Activated T-cell treated with anti-CD3 and anti-CD28 coated beads for 48 hours (primary cell): ENCODE data around the gene MTCH1.

Experiments used
- DNase-seq: peaks from one replicate; pipeline ENCODE4 v3.0.0-alpha.2; 2020; ENCODE audit warnings: low read depth

Gene MTCH1

GRCh38 chr6:36989264-36989663 is 3.3 kb upstream of the MTCH1 start:
- DNase-seq, result no peak

- DNase-seq, result no peak
Measured at GRCh38 chr6:36986704-36987047, 680 bp upstream of the MTCH1 start.

DNA sequence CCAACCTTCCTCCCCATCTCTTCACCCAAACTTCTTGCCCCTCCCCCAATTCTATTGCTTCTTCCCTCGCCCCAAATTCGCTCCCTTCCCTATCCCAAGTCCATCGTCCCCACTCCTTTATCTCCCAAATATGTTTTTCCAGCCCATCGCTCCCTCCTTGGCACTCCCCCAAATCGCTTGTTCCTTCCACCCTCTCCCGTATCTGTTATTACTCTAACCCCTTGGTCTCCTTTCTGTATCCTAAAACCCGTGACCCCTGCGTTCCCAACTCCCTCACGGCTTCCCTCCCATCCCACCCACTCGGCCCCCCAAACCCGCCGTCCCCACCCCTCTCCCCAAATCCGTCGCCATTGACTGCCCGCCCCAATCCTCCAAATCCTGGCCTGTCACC is 584 bp downstream of the MTCH1 start:
- DNase-seq, result no peak

DNA sequence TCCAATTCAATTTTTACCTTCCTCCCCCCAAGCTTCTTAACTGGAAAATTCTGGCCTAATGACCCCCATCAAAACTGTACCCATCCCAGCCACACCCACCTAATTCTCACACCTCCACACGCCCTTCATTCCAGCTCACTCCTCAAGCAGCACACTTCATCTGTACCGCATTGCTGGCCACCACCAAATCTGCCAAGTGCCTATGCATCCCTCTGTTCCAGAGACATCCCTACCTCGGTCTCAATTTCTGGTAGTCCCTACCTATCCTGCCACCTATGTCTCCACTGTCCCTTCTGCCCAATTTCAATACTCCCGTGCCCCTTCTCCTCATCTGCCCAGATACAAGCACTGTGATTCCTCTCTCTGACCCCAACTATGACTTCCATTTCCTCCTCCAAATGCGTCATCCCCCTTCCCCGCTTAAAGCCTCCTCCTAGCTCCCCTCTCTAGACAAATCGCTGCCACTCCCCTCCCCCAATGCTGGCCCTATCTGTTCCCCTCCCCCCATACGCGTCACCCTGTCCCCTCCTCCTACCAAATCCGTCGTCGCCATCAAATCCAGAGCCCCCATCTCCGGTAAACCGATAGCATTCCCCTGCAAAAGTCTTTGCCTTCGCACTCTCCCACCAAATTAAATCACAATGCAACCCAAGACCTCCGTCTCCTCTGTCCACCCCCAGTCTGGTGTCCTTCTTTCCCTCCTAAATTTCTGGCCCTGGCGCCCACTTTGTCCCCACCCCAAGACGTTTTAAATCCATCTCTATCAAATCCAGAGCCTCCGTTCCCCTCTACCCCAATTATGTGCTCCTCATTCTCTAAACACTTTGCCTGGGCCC is 1.2 kb downstream of the MTCH1 start:
- peak; percentile 57 for DNase-seq

GRCh38 chr6:36983538-36983937 is 2.5 kb downstream of the MTCH1 start:
- no peak for DNase-seq

DNA sequence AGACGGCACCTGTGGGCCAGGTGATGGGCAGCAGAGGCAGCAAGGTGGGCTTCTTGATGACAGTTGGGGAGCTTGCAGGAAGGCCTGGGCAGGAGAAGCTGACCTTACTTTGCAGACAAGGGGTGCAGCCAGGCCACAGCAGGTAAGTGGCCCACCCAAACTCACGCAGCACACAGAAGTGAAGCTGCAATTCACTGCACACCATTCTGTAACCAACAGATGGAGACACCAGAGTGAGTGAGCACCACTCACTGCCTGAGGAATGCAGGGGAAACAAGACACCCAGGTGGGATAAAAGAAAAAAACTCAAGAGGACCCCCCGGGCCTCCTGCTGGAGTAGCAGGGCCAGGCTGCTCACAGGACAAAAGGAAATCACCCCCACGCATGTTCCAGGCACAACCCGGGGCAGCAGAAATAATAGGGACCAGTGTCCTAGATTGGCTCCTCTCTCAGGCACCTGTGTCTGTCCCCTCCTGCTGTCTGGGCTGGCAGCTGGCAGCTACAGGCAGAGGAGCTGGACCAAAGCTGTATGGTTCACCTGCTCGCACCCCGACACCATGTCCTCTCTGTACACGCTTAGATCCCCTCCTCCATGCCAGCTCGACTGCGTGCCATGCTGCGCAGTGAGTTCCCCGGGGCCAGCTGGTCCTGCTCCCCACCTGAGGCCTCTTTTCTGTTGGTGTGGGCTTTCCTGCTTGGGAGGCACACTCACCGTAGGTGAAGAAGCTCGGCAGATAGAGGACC is 4.9 kb downstream of the MTCH1 start:
- DNase-seq, result no peak

GRCh38 chr6:36980129-36980528 is 5.9 kb downstream of the MTCH1 start:
- no peak for DNase-seq

DNA sequence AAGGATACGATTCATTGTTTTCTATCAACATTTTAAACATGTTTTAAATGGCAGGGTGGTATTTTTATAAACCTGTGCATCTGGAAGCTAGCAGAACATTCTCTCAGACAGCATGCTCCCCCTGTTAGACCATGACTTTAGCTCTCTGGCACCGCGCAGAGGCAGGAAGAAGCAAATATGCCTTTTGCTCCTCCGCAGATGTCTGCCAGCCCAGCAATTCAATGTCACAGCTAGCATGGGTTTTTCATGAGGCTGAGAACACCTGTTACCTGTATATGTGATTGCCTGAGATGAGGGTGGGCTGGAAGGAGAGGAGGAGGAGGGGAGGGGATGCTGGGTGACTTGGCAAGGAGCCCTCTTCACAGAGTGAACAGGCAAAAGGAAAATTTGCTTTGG is 6.7 kb downstream of the MTCH1 start:
- no peak for DNase-seq

DNA sequence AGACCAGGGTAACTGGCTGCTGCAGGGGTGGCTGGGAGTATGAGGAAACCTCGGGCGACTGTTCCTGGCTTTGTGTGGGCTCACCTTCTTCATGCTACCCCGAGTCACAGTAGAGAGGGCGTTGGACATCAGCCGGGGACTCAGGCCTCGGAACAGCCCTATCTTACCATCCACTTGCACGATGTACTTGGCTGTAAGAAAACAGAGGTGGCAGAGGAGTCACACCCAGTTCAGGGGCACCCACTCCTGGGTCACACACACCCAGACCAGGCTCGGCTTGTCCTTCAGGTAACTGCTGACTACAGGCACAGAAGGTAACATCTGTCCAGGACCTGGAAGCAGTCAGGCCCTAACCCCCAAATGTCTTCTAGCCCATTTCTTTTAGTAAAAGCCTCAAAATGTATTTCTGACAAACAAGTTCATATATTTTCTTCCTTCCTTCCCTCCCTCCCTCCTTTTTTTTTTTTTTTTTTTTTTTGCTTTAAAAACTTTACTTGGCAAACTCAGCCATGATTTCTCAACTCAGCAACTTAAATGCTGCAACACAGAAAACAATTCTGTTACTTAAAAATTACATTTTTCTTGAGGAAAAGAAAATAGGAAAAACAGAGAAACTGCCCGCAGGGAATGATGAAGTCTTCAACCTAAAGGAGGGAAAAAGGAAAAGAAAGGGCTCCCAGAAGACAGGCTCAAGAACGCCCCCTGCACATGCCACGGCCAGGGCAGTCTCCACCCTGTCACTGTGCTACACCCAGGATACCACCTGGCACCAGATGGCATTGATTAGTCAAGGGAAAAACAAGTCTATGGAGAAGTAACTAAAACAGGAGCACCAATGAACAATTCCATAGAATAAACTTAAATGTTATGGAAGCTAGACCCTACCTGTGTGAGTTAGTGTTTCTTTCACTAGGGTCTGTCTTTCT is 7.3 kb downstream of the MTCH1 start:
- DNase-seq, result no peak

- DNase-seq, result no peak
Measured at GRCh38 chr6:36977470-36977941, 8.5 kb downstream of the MTCH1 start.

- DNase-seq, result no peak
Measured at GRCh38 chr6:36976931-36977330, 9.1 kb downstream of the MTCH1 start.

- no peak for DNase-seq
Measured at GRCh38 chr6:36976509-36976908, 9.5 kb downstream of the MTCH1 start.

- no peak for DNase-seq
Measured at GRCh38 chr6:36976007-36976264, 10.1 kb downstream of the MTCH1 start.

GRCh38 chr6:36975231-36976006 is 10.6 kb downstream of the MTCH1 start:
- no peak for DNase-seq

- no peak for DNase-seq
Measured at GRCh38 chr6:36973647-36974046, 12.3 kb downstream of the MTCH1 start.

- no peak for DNase-seq
Measured at GRCh38 chr6:36973190-36973589, 12.8 kb downstream of the MTCH1 start.

GRCh38 chr6:36971921-36972673 is 13.9 kb downstream of the MTCH1 start:
- DNase-seq, result no peak

DNA sequence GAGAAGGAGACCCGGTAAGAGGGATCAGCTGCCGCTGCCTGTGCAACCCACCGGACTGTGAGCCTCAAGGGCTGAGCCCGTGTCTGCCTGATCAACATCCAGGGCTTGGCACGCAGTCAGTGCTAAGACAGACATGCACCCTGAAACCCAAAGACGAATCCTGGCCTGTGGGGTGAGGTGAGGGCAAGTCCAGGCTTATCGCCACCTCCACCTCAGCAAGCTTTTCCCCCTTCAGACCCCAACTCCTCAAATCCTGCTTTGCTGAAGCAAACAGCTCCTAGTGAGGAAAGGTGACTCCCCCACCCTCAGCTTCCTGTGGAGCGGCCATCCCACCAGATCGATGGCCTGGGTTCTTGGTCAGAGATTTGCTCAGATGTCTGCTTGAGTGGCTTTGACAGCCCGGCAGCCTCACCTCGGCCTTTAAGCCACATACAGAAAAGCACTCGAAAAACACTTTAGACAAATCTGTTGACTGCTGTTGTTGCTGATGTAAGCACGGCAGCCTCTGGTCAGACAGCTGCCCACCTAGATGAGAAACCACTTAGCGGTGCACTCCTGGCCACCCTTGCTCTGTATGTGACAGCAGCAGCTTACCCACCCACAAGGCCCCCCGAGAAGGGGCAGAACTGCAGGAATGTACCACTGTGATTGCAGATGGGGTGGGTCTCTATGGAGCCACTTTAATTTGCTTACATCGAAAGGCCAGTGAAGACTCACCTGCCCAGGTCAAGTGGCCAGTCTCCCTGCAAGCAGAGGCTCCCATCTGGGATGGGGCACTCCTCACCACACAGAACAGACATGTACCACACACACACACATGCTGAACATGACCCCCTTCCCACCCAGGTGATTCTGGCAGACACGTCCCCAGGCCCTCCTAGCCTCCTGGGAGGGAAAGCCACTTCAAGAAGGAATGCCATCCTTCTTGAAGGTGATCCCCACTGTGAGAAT is 14.8 kb downstream of the MTCH1 start:
- DNase-seq, result no peak

DNA sequence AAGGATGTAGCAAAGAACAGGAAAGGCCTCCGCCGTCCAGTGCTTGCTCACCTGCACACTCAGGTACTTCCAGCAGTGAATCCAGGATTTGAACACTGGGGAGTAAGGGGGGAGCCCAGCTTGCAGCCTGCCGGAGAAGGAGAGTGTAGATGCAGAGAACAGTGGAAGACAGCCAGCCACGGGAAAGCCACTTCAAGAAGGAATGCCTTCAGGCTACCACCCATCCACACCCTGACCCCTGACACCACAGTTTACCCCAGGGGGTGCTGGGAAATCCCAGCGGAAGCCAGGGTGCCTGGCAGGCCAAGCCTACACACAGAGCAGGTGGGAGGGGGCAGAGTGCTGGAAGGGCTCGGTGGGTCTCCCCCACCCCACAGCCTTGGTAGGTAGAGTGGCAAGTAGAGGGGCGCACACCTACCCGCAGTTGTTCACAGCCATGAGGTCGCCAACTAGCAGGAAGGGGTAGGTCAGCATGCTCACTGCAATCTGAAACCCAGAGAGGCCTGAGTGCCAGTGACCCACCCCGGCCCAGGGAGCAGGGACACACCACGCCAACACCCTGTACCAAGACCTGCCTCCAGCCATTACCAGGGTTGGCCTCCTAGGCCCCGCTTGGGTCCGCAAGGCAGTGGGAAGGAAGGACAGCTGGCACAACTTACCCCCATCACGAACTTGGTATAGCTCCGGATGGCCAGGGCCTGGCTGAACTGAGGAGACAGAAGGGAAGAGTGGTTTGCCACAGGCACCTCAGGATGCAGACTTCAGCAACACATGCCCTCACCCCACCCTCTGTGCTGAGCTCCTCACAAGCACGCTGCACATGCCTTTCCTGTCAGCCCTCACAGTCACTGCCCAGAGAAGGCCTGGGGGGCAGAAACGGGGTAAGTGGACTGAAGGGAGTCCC is 15.8 kb downstream of the MTCH1 start:
- no peak for DNase-seq
